ENCODE data around the gene PHF8. TPM values are rescaled to one million over a fixed set of nuclear protein-coding genes. Genes with fewer than 3 reads are reported as not detected.

Gene PHF8
- total RNA-seq, 1 donor from 2014 or later, result 10.7 TPM

Other genes with a start within 250 kb of the PHF8 start
- gene FAM120C, start 138.8 kb upstream of the PHF8 start, total RNA-seq, result 5.6 TPM